Measurements from ENCODE around the gene PTPRG.

The PTPRG gene

GRCh38 chr3:61802772-61803171 is 241.4 kb downstream of the PTPRG start:
- no peak for TF ChIP-seq CTCF (conservative IDR thresholded peaks at IDR 0.05)
- no peak overlapping the region for H3K27ac ChIP-seq

- no peak for TF ChIP-seq ZFX (IDR thresholded peaks at IDR 0.05)
- TF ChIP-seq CTCF (conservative IDR thresholded peaks at IDR 0.05) = no peak
- no peak overlapping the region for H3K27ac ChIP-seq
These were observed 242.6 kb downstream of the PTPRG start for GRCh38 chr3:61803983-61804382.

GRCh38 chr3:61804782-61805181 is 243.4 kb downstream of the PTPRG start:
- H3K27ac ChIP-seq = no peak overlapping the region
- TF ChIP-seq ZFX (IDR thresholded peaks at IDR 0.05) = no peak

GRCh38 chr3:61805510-61806080 is 244.2 kb downstream of the PTPRG start:
- TF ChIP-seq CTCF (conservative IDR thresholded peaks at IDR 0.05) = no peak
- TF ChIP-seq ZFX (IDR thresholded peaks at IDR 0.05) = no peak
- no peak overlapping the region for H3K27ac ChIP-seq

GRCh38 chr3:61806810-61807209 is 245.4 kb downstream of the PTPRG start:
- no peak overlapping the region for H3K27ac ChIP-seq
- TF ChIP-seq CTCF (conservative IDR thresholded peaks at IDR 0.05) = no peak

- TF ChIP-seq ZFX (IDR thresholded peaks at IDR 0.05) (no peak), CTCF (conservative IDR thresholded peaks at IDR 0.05) (no peak)
These were observed 246.5 kb downstream of the PTPRG start for GRCh38 chr3:61807865-61808276.

GRCh38 chr3:61808526-61808925 is 247.2 kb downstream of the PTPRG start:
- TF ChIP-seq ZFX (IDR thresholded peaks at IDR 0.05) (no peak), CTCF (conservative IDR thresholded peaks at IDR 0.05) (no peak)
- no peak overlapping the region for H3K27ac ChIP-seq

More at GRCh38 chr3:61807865-61808276, 246.5 kb downstream of the PTPRG start:
- no peak overlapping the region for H3K27ac ChIP-seq

- TF ChIP-seq ZFX (IDR thresholded peaks at IDR 0.05) (no peak), CTCF (conservative IDR thresholded peaks at IDR 0.05) (no peak)
- H3K27ac ChIP-seq = no peak overlapping the region
These were observed 247.6 kb downstream of the PTPRG start for GRCh38 chr3:61808999-61809398.
